Neural progenitor cell (in vitro differentiated cells): ENCODE results near the gene SLIT1.

Experiments
- EZH2phosphoT487 ChIP-seq: fragments of 200-600 bp; sonication (generic); IDR thresholded peaks from 2 replicates; pipeline ENCODE4 v1.6.1; 2017; ENCODE audit warnings: antibody characterized with exemption
- TF ChIP-seq, protein P1 (sequence below): fragments of 200-600 bp; sonication (generic); IDR thresholded peaks from 2 replicates; pipeline ENCODE4 v1.5.1; 2017; ENCODE audit warnings: antibody characterized with exemption, mild to moderate bottlenecking

DNA sequence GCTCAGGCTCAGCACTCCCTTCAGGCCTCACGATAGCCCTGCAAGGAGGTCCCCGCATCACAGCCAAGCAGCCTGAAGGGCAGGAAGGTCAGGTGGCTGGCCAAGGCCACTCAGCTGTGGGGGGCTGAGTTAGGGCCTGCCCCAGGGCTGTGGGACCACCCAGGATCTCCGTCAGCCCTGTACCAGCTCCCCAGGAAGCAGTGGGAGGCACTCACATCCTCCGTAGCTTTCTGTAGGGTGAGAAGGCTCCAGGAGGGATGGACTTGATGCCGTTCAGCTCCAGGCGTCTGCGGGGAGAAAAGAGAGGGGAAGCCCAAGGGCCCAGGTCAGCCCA lies 125.9 kb downstream of the SLIT1 start:
- TF ChIP-seq EZH2phosphoT487: no peak
- TF ChIP-seq, protein P1, sequence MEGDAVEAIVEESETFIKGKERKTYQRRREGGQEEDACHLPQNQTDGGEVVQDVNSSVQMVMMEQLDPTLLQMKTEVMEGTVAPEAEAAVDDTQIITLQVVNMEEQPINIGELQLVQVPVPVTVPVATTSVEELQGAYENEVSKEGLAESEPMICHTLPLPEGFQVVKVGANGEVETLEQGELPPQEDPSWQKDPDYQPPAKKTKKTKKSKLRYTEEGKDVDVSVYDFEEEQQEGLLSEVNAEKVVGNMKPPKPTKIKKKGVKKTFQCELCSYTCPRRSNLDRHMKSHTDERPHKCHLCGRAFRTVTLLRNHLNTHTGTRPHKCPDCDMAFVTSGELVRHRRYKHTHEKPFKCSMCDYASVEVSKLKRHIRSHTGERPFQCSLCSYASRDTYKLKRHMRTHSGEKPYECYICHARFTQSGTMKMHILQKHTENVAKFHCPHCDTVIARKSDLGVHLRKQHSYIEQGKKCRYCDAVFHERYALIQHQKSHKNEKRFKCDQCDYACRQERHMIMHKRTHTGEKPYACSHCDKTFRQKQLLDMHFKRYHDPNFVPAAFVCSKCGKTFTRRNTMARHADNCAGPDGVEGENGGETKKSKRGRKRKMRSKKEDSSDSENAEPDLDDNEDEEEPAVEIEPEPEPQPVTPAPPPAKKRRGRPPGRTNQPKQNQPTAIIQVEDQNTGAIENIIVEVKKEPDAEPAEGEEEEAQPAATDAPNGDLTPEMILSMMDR: no peak
